ENCODE data around the gene NFIA. TPM values are rescaled to one million over a fixed set of nuclear protein-coding genes. Genes with fewer than 3 reads are reported as not detected.

NFIA gene
- total and polyA plus RNA-seq, 2 of the 13 experiments (the other 11 are each of a cell fraction or from before 2014, with no cell fraction given): 14.7 to 28.5 TPM

GRCh38 chr1:61182049-61182448, 99.7 kb downstream of the NFIA start:
- peaks cover 89% of the 10 kb centered on the region for H3K79me2 ChIP-seq (ENCODE audit: insufficient read depth, low read length)
- peaks cover 3% of the 10 kb centered on the region; the same call in 1 of the 2 replicates for H4K20me1 ChIP-seq (ENCODE audit: insufficient read depth, low read length)
- ChIA-PET CTCF (ENCODE audit: low intra/inter-chr PET ratio, low total read pairs) (no interaction called here), POLR2A (interaction anchor here (0.7 kb wide), 1 partner anchor 24 kb away, joined by 3 read pairs; no protein-coding TSS in a partner anchor)
- no TSS peak for BruUV-seq (replicated peaks)
- intact Hi-C loops (cut with micrococcal nuclease; ENCODE audit: unreplicated experiment): loop anchor here (2.0 to 10.0 kb wide), 2 partner anchors 25 to 97 kb away; partner anchors contain the start of gene NFIA
- WGBS (ENCODE audit: low lambda C conversion rate): 54% methylated on average over 2 of the region's 2 CpGs
- in situ Hi-C loops (cut with HindIII; ENCODE audit: extremely low pct_ligation_motif_present, low pct_unique_long_range_greater_than_20kb): no loop called here
- peak overlapping the region; percentile 20 for H3K27ac ChIP-seq (ENCODE audit: extremely low read length, insufficient read depth, low read length)
- 0 out of 5 replicates have a peak, but pooled peaks cover 0 to 1% of the 10 kb centered on the region in 2 experiments for H3K36me3 ChIP-seq (replicated peaks in 1 of 2; ENCODE audit: control insufficient read depth in 1 of 2, insufficient read depth in 2 of 2, low read length in 2 of 2)
- ATAC-seq: no peak
- no peaks in the 10 kb centered on the region for H3K9me3 ChIP-seq (ENCODE audit: low read length)
- H2AFZ ChIP-seq (ENCODE audit: low read length): no peak overlapping the region
- no peak overlapping the region for H3K9ac ChIP-seq (ENCODE audit: insufficient read depth, low read depth, low read length)
- no peak for DNase-seq (ENCODE audit: low spot score)
- H3K4me3 ChIP-seq (replicated peaks in 1 of 3; ENCODE audit: insufficient read depth in 1 of 3, low read depth in 2 of 3, low read length in 3 of 3): no peak overlapping the region
- H3K4me2 ChIP-seq (ENCODE audit: low read depth, low read length): no peak overlapping the region
- TF ChIP-seq PREB (CRISPR knock-in tag; IDR thresholded peaks at IDR 0.05) (no peak), DR1 (CRISPR knock-in tag; IDR thresholded peaks at IDR 0.05) (no peak), MLLT10 (CRISPR knock-in tag; IDR thresholded peaks at IDR 0.05) (no peak), ZNF143 (CRISPR knock-in tag; IDR thresholded peaks at IDR 0.05) (no peak), ZBTB7A (CRISPR knock-in tag; IDR thresholded peaks at IDR 0.05) (no peak), ZBTB38 (CRISPR knock-in tag; IDR thresholded peaks at IDR 0.05) (no peak), CHD4 (IDR thresholded peaks at IDR 0.05; ENCODE audit: borderline replicate concordance, low read length) (no peak)
- TF ChIP-seq, protein P1, sequence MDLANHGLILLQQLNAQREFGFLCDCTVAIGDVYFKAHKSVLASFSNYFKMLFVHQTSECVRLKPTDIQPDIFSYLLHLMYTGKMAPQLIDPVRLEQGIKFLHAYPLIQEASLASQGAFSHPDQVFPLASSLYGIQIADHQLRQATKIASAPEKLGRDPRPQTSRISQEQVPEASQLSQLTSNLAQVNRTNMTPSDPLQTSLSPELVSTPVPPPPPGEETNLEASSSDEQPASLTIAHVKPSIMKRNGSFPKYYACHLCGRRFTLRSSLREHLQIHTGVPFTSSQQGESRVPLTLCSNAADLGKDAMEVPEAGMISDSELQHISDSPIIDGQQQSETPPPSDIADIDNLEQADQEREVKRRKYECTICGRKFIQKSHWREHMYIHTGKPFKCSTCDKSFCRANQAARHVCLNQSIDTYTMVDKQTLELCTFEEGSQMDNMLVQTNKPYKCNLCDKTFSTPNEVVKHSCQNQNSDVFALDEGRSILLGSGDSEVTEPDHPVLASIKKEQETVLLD (CRISPR knock-in tag; IDR thresholded peaks at IDR 0.05; ENCODE audit: low read depth): no peak
- H3K4me1 ChIP-seq (ENCODE audit: insufficient read depth, low read length): peaks cover 54% of the 10 kb centered on the region
- FAIRE-seq: peak; percentile 8
- no peaks in the 10 kb centered on the region for H3K27me3 ChIP-seq (ENCODE audit: control insufficient read depth in 1 of 2, insufficient read depth in 2 of 2, low read length in 2 of 2)
